WERI-Rb-1 (cell line): ENCODE results near the gene FXYD4.

ENCODE experiments used
- DNase-seq: peaks from one replicate; pipeline ENCODE4 v3.0.0-alpha.2; 2020
- H3K27ac ChIP-seq: fragments of 250-450 bp; sonication (Bioruptor Pico); 2 replicates; pipeline ENCODE4 v1.5.1; 2020; ENCODE audit warnings: mild to moderate bottlenecking, moderate library complexity
- H3K27me3 ChIP-seq: fragments of 250-450 bp; sonication (Bioruptor Pico); 2 replicates; pipeline ENCODE4 v1.5.1; 2021; ENCODE audit warnings: mild to moderate bottlenecking, low read depth, moderate library complexity; ENCODE audit not compliant: insufficient read depth, severe bottlenecking
- H3K36me3 ChIP-seq: fragments of 250-450 bp; sonication (Bioruptor Pico); 2 replicates; pipeline ENCODE4 v1.5.1; 2020; ENCODE audit warnings: mild to moderate bottlenecking, moderate library complexity
- H3K4me3 ChIP-seq: 2 replicates; pipeline ENCODE4 v1.5.1; 2011; ENCODE audit warnings: low read depth, mild to moderate bottlenecking, control low read depth, low read length
- H3K9me3 ChIP-seq: fragments of 250-450 bp; sonication (Bioruptor Pico); 2 replicates; pipeline ENCODE4 v1.5.1; 2021; ENCODE audit warnings: mild to moderate bottlenecking, moderate library complexity; ENCODE audit not compliant: severe bottlenecking
- TF ChIP-seq, protein P1 (sequence below): IDR thresholded peaks from 2 replicates; pipeline ENCODE4 v1.5.1; 2011; ENCODE audit warnings: low read depth, mild to moderate bottlenecking, control low read depth, inconsistent platforms, low read length

Gene FXYD4

GRCh38 chr10:43341450-43341849, 30.0 kb upstream of the FXYD4 start:
- Histone ChIP-seq H3K4me3 (no peak overlapping the region), H3K9me3 (no peaks in the 10 kb centered on the region), H3K27ac (no peak overlapping the region), H3K27me3 (no peaks in the 10 kb centered on the region), H3K36me3 (no peaks in the 10 kb centered on the region)
- DNase-seq, result no peak
- TF ChIP-seq, protein P1, sequence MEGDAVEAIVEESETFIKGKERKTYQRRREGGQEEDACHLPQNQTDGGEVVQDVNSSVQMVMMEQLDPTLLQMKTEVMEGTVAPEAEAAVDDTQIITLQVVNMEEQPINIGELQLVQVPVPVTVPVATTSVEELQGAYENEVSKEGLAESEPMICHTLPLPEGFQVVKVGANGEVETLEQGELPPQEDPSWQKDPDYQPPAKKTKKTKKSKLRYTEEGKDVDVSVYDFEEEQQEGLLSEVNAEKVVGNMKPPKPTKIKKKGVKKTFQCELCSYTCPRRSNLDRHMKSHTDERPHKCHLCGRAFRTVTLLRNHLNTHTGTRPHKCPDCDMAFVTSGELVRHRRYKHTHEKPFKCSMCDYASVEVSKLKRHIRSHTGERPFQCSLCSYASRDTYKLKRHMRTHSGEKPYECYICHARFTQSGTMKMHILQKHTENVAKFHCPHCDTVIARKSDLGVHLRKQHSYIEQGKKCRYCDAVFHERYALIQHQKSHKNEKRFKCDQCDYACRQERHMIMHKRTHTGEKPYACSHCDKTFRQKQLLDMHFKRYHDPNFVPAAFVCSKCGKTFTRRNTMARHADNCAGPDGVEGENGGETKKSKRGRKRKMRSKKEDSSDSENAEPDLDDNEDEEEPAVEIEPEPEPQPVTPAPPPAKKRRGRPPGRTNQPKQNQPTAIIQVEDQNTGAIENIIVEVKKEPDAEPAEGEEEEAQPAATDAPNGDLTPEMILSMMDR, result no peak

DNA sequence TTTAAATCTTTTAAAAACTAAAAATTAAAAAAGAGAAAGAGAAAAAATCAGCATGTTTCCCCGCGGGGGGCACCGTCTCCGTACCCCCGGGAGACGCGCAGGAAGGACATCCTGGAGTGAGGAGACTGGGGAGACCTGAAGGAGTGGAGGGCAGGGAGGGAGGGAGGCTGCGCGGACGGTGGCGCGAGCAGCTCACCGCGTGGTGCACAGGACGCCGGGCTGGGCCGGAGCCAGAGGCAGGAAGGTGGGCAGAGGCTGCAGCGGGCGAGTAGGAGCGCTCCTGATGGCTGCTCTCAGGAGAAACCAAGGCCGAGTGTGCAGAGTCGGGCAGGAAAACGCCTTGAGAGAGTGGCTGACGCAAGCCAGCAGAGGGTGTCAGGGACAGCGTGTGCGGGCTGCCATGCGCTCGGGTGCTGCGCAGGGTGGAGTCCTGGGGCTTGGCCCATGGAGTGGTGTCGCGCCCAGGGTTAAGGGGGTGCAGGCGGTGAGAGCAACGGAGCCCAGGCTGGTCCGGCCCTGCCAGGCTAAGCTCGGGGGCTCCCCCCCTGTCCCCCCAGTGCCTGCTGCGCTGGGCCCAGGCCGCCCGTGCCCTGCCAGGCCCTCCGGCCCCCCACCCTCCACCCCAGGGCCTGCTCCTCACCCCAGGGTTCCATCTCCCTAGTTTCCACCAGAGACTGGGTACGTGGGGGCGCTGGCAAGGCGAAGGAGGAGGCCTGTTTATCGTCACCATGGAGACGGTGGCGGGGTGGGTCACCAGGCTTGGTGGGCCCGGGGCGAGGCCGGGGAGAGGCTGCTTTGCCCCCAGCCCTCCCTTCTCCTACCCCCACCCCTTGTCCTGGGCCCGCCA, 28.9 kb upstream of the FXYD4 start:
- Histone ChIP-seq H3K9me3 (no peaks in the 10 kb centered on the region), H3K36me3 (no peaks in the 10 kb centered on the region), H3K27me3 (no peaks in the 10 kb centered on the region), H3K4me3 (no peak overlapping the region), H3K27ac (no peak overlapping the region)
- TF ChIP-seq, protein P1, result no peak
- no peak for DNase-seq

GRCh38 chr10:43343126-43343525, 28.3 kb upstream of the FXYD4 start:
- H3K27ac ChIP-seq, result no peak overlapping the region
- no peak for DNase-seq
- H3K36me3 ChIP-seq, result no peaks in the 10 kb centered on the region
- TF ChIP-seq, protein P1, result no peak
- H3K4me3 ChIP-seq, result no peak overlapping the region
- H3K9me3 ChIP-seq, result no peaks in the 10 kb centered on the region
- no peaks in the 10 kb centered on the region for H3K27me3 ChIP-seq

GRCh38 chr10:43344051-43344450, 27.4 kb upstream of the FXYD4 start:
- Histone ChIP-seq H3K36me3 (no peaks in the 10 kb centered on the region), H3K27ac (no peak overlapping the region), H3K4me3 (no peak overlapping the region), H3K9me3 (no peaks in the 10 kb centered on the region), H3K27me3 (no peaks in the 10 kb centered on the region)
- DNase-seq, result no peak
- TF ChIP-seq, protein P1, result no peak

GRCh38 chr10:43347997-43348396, 23.4 kb upstream of the FXYD4 start:
- DNase-seq, result no peak
- Histone ChIP-seq H3K27ac (no peak overlapping the region), H3K9me3 (no peaks in the 10 kb centered on the region), H3K27me3 (no peaks in the 10 kb centered on the region), H3K36me3 (no peaks in the 10 kb centered on the region), H3K4me3 (no peak overlapping the region)
- TF ChIP-seq, protein P1, result no peak
